ENCODE measurements around the gene CLEC10A. TPM values are rescaled to one million over a fixed set of nuclear protein-coding genes. Genes with fewer than 3 reads are reported as not detected.
"Not testable (repeated sequence)": the region's sequence is repeated elsewhere in the genome, so short reads cannot be mapped to it uniquely, and the experiment has no call there.

CLEC10A gene
- total RNA-seq, 2 experiments from 2014 or later = not detected

- no peak overlapping the region for H3K4me2 ChIP-seq (ENCODE audit: low read length)
- TF ChIP-seq CTCF (conservative IDR thresholded peaks at IDR 0.05; ENCODE audit: low read length) = no peak
- TF ChIP-seq EZH2phosphoT487 (IDR thresholded peaks at IDR 0.05; ENCODE audit: borderline replicate concordance, low read depth, low read length) = no peak
- no peak overlapping the region for H3K4me3 ChIP-seq (ENCODE audit: low read depth, low read length, poor library complexity, severe bottlenecking)
- intact Hi-C loops (cut with micrococcal nuclease; ENCODE audit: unreplicated experiment) = no loop called here
- POLR2A ChIA-PET = no interaction called here
- H3K4me1 ChIP-seq (ENCODE audit: insufficient read depth, low read length, poor library complexity, severe bottlenecking) = no peaks in the 10 kb centered on the region
- no peak overlapping the region for H2AFZ ChIP-seq (ENCODE audit: low read length)
- H3K79me2 ChIP-seq (ENCODE audit: insufficient read depth, low read depth, low read length) = no peaks in the 10 kb centered on the region
- no peaks in the 10 kb centered on the region for H3K36me3 ChIP-seq (ENCODE audit: insufficient read depth, low read length)
- CTCF ChIA-PET (ENCODE audit: unreplicated experiment) = no interaction called here
- H3K27ac ChIP-seq (ENCODE audit: low read depth, low read length, poor library complexity, severe bottlenecking) = no peak overlapping the region
- no peaks in the 10 kb centered on the region for H3K9me2 ChIP-seq (ENCODE audit: insufficient read depth, low read length)
- BruUV-seq (replicated peaks) = no TSS peak
- DNase-seq (ENCODE audit: low spot score) = no peak
- no peaks in the 10 kb centered on the region for H4K20me1 ChIP-seq (ENCODE audit: insufficient read depth, low read length)
- H3K9me3 ChIP-seq (ENCODE audit: low read length) = no peaks in the 10 kb centered on the region
These were observed 21.1 kb downstream of the CLEC10A start for GRCh38 chr17:7058831-7059447.

DNA sequence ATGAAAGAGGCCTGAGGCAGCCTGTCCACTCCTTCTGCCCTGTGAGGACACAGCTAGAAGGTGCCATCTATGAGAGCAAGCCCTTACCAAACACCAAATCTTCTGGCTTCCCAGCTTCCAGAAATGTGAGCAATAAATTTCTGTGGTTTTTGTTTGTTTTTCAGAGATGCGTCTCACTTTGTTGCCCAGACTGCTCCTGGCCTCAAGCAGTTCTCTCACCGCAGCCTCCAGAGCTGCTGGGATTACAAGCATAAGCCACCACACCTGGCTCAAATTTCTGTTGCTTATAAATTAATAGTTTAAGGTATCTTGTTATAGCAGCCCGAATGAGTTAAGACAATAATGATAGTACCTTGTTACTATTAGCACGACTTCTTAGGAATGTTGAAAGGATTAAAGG, 23.7 kb downstream of the CLEC10A start:
- ChIA-PET POLR2A (no interaction called here), CTCF (ENCODE audit: unreplicated experiment) (no interaction called here)
- H4K20me1 ChIP-seq (ENCODE audit: insufficient read depth, low read length) = no peaks in the 10 kb centered on the region
- BruUV-seq (replicated peaks) = no TSS peak
- no peaks in the 10 kb centered on the region for H3K79me2 ChIP-seq (ENCODE audit: insufficient read depth, low read depth, low read length)
- intact Hi-C loops (cut with micrococcal nuclease; ENCODE audit: unreplicated experiment) = no loop called here
- no peak overlapping the region for H3K4me2 ChIP-seq (ENCODE audit: low read length)
- no peaks in the 10 kb centered on the region for H3K9me3 ChIP-seq (ENCODE audit: low read length)
- H3K36me3 ChIP-seq (ENCODE audit: insufficient read depth, low read length) = no peaks in the 10 kb centered on the region
- no peaks in the 10 kb centered on the region for H3K9me2 ChIP-seq (ENCODE audit: insufficient read depth, low read length)
- no peak for DNase-seq (ENCODE audit: low spot score)
- H3K4me3 ChIP-seq (ENCODE audit: low read depth, low read length, poor library complexity, severe bottlenecking) = no peak overlapping the region
- no peak for TF ChIP-seq EZH2phosphoT487 (IDR thresholded peaks at IDR 0.05; ENCODE audit: borderline replicate concordance, low read depth, low read length)
- no peak for TF ChIP-seq CTCF (conservative IDR thresholded peaks at IDR 0.05; ENCODE audit: low read length)
- no peak overlapping the region for H3K27ac ChIP-seq (ENCODE audit: low read depth, low read length, poor library complexity, severe bottlenecking)
- H2AFZ ChIP-seq (ENCODE audit: low read length) = no peak overlapping the region
- no peaks in the 10 kb centered on the region for H3K4me1 ChIP-seq (ENCODE audit: insufficient read depth, low read length, poor library complexity, severe bottlenecking)

- POLR2A ChIA-PET = interaction anchor here (0.6 to 0.7 kb wide), 2 partner anchors 98 to 206 kb away, joined by 3 to 4 read pairs; no protein-coding TSS in a partner anchor
- H2AFZ ChIP-seq (ENCODE audit: low read length); H3K4me3 ChIP-seq (ENCODE audit: low read depth, low read length, poor library complexity, severe bottlenecking); intact Hi-C loops (cut with micrococcal nuclease; ENCODE audit: unreplicated experiment); H3K9me2 ChIP-seq (ENCODE audit: insufficient read depth, low read length); H3K9me3 ChIP-seq (ENCODE audit: low read length); CTCF ChIA-PET (ENCODE audit: unreplicated experiment); DNase-seq (ENCODE audit: low spot score); H3K79me2 ChIP-seq (ENCODE audit: insufficient read depth, low read depth, low read length); H3K27ac ChIP-seq (ENCODE audit: low read depth, low read length, poor library complexity, severe bottlenecking); H3K4me2 ChIP-seq (ENCODE audit: low read length); BruUV-seq (replicated peaks); H3K36me3 ChIP-seq (ENCODE audit: insufficient read depth, low read length); H4K20me1 ChIP-seq (ENCODE audit: insufficient read depth, low read length): not testable (repeated sequence)
- H3K4me1 ChIP-seq (ENCODE audit: insufficient read depth, low read length, poor library complexity, severe bottlenecking) = peaks cover 11% of the 10 kb centered on the region
These were observed 29.5 kb downstream of the CLEC10A start for GRCh38 chr17:7050583-7050982.

All from OCI-LY7 (cell line).